Heart left ventricle (tissue), 13 donors: ENCODE data around the gene TVP23C.
"Not testable (repeated sequence)": the region's sequence is repeated elsewhere in the genome, so short reads cannot be mapped to it uniquely, and the experiment has no call there.

Experiments
- POLR2A ChIP-seq, 2 donors: fragments of 450-650 bp; IDR thresholded peaks; one replicate each; pipeline ENCODE4 v1.6.1; 2017; ENCODE audit warnings: antibody characterized with exemption in 2 of 2, mild to moderate bottlenecking in 2 of 2, moderate library complexity in 2 of 2
- TF ChIP-seq, protein P1 (sequence below), 12 donors: fragments of 200-600 bp; sonication (generic) in 4 of 12; IDR thresholded peaks; one replicate each; pipeline versions ENCODE4 v1.5.0 to v1.8.0; 2018 to 2022; ENCODE audit warnings: antibody characterized with exemption in 12 of 12, mild to moderate bottlenecking in 5 of 12
- donor health status: ischemic (EF 13 %, LVEDD 7.1; RV severe dilation, severe dysfunction).
- donor health status: DM: no; HTN: yes; CAD: no.
- donor health status: DM: no; HTN: no; CAD: no.
- donor health status: ischemic (EF 25% LVEDD 6.9; RV normal size, moderate dysfunction).
- donor health status: ischemic (EF 25% LVEDD 5.7; RV mildly dilated, moderate dysfunction).
- donor health status: ischemic (EF 35%, LVEDD 5.7; RV mildly dilated, moderate dysfunction).
- donor health status: nonischemic (EF 11% LVEDD 7.7; RV severe dilation, severe dysfunction).
- donor health status: DM: yes; HTN: yes; CAD: no.
- donor health status: PGD.
- donor health status: ischemic (EF 29% LVEDD 5.4; RV normal size, mild dysfunction).
- donor health status: nonischemic (EF 23%, LVEDD 6.1; RV moderate dilation, normal function).

DNA sequence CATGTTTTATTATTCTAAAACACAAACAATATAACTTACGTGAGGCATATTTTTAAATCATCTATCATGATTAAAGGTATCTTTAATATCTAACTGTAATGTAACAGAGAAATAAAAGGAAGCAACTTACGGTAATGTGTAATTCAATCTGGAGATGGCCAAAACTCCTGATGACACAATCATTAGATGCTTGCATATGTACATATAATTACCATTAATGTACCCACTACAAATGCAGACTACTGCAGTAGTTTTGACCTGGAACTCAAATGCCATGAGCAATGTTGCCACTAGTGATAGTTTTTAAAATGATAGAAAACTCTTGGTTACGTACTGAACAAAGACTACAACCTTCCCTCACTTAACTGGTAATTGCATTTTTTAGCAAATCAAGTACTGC, 30.2 kb downstream of the TVP23C start:
- TF ChIP-seq POLR2A (IDR thresholded peaks at IDR 0.05): not testable (repeated sequence)
- TF ChIP-seq, protein P1, sequence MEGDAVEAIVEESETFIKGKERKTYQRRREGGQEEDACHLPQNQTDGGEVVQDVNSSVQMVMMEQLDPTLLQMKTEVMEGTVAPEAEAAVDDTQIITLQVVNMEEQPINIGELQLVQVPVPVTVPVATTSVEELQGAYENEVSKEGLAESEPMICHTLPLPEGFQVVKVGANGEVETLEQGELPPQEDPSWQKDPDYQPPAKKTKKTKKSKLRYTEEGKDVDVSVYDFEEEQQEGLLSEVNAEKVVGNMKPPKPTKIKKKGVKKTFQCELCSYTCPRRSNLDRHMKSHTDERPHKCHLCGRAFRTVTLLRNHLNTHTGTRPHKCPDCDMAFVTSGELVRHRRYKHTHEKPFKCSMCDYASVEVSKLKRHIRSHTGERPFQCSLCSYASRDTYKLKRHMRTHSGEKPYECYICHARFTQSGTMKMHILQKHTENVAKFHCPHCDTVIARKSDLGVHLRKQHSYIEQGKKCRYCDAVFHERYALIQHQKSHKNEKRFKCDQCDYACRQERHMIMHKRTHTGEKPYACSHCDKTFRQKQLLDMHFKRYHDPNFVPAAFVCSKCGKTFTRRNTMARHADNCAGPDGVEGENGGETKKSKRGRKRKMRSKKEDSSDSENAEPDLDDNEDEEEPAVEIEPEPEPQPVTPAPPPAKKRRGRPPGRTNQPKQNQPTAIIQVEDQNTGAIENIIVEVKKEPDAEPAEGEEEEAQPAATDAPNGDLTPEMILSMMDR (IDR thresholded peaks at IDR 0.05): not testable (repeated sequence)
